ENCODE measurements around the gene CCL17.

The CCL17 gene

DNA sequence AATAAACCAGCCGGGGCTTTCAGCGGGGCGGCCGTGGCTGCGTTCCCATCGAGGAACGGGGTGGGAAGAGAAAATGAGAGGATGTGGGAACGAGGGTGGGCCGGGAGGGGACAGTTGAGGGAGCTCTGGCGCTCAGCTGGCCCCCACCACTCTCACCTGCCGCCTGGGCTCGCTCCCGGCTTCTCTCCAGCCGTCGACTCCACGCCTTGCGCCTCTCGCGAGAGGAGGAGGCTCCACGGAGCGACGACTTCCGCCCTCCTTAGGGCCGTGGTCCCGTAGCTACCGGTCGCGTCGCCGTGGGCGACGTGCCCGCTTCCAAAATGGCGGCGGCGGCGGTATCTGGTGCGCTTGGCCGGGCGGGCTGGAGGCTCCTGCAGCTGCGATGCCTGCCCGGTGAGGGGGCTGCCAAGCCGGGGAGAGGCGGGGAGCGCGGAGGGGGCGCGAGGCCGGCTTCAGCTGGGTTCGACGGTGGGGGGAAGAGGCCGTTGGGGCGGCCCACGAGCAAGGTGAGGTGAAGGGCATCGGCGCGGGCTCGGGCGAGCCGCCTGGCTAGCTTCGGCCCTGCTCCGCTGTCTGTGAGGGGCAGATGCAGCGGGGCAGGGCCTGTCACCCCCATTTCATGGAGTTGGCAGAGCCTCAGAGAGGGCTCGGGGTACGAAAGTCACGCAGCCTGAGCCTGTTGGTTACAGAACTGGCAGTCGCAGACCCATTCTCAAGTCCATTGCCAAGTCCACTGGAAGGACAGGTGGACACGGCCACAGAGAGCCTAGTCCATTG lies 42.8 kb downstream of the CCL17 start, which contains the start of the genes CIAPIN1 and COQ9 (continued):
- TF ChIP-seq SP7 (tag by site-specific recombination; IDR thresholded peaks at IDR 0.05), result peak; percentile 77
- peak; percentile 76 for TF ChIP-seq ZNF660 (tag by site-specific recombination; IDR thresholded peaks at IDR 0.05)
- peak; percentile 94 for TF ChIP-seq YY1 (tag by site-specific recombination; IDR thresholded peaks at IDR 0.05)
- 0 out of 2 replicates have a peak, but pooled peaks have one; percentile 46 for TF ChIP-seq ZNF843 (tag by site-specific recombination; IDR thresholded peaks at IDR 0.05)
- no peak for TF ChIP-seq ZNF175 (tag by site-specific recombination; IDR thresholded peaks at IDR 0.05)
- TF ChIP-seq BCL11A (tag by site-specific recombination; IDR thresholded peaks at IDR 0.05; ENCODE audit: low read depth), result no peak
- no peak for TF ChIP-seq ZNF624 (tag by site-specific recombination; IDR thresholded peaks at IDR 0.05)
- TF ChIP-seq ZNF354C (tag by site-specific recombination; IDR thresholded peaks at IDR 0.05; ENCODE audit: borderline replicate concordance, low read depth), result no peak
- TF ChIP-seq ZNF157 (tag by site-specific recombination; IDR thresholded peaks at IDR 0.05), result no peak
- TF ChIP-seq ZNF10 (tag by site-specific recombination; IDR thresholded peaks at IDR 0.05), result peak; percentile 90
- no peak for TF ChIP-seq ZNF664 (tag by site-specific recombination; IDR thresholded peaks at IDR 0.05)
- TF ChIP-seq ZNF335 (tag by site-specific recombination; conservative IDR thresholded peaks at IDR 0.05), result peak; percentile 95
- TF ChIP-seq SETDB1 (IDR thresholded peaks at IDR 0.05; ENCODE audit: insufficient read length, low read length), result no peak
- no peak for TF ChIP-seq ZNF19 (tag by site-specific recombination; IDR thresholded peaks at IDR 0.05; ENCODE audit: low read depth)
- no peak for TF ChIP-seq ZFP69B (tag by site-specific recombination; IDR thresholded peaks at IDR 0.05)
- TF ChIP-seq, protein P1, sequence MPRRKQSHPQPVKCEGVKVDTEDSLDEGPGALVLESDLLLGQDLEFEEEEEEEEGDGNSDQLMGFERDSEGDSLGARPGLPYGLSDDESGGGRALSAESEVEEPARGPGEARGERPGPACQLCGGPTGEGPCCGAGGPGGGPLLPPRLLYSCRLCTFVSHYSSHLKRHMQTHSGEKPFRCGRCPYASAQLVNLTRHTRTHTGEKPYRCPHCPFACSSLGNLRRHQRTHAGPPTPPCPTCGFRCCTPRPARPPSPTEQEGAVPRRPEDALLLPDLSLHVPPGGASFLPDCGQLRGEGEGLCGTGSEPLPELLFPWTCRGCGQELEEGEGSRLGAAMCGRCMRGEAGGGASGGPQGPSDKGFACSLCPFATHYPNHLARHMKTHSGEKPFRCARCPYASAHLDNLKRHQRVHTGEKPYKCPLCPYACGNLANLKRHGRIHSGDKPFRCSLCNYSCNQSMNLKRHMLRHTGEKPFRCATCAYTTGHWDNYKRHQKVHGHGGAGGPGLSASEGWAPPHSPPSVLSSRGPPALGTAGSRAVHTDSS (tag by site-specific recombination; IDR thresholded peaks at IDR 0.05), result no peak
- no peak for TF ChIP-seq ZNF266 (tag by site-specific recombination; IDR thresholded peaks at IDR 0.05; ENCODE audit: low read depth)
- no peak for TF ChIP-seq ZNF341 (tag by site-specific recombination; IDR thresholded peaks at IDR 0.05; ENCODE audit: low read depth)
- no peak for TF ChIP-seq ZSCAN23 (tag by site-specific recombination; IDR thresholded peaks at IDR 0.05)
- TF ChIP-seq ZIC2 (tag by site-specific recombination; IDR thresholded peaks at IDR 0.05), result no peak
- peak; percentile 55; the same call in 1 of the 2 replicates for TF ChIP-seq ZNF2 (tag by site-specific recombination; IDR thresholded peaks at IDR 0.05)
- TF ChIP-seq GLI2 (tag by site-specific recombination; IDR thresholded peaks at IDR 0.05; ENCODE audit: borderline replicate concordance, low read depth), result no peak
- TF ChIP-seq ZNF514 (tag by site-specific recombination; IDR thresholded peaks at IDR 0.05), result no peak
- no peak for TF ChIP-seq ZNF169 (tag by site-specific recombination; IDR thresholded peaks at IDR 0.05)
- TF ChIP-seq, protein P2, sequence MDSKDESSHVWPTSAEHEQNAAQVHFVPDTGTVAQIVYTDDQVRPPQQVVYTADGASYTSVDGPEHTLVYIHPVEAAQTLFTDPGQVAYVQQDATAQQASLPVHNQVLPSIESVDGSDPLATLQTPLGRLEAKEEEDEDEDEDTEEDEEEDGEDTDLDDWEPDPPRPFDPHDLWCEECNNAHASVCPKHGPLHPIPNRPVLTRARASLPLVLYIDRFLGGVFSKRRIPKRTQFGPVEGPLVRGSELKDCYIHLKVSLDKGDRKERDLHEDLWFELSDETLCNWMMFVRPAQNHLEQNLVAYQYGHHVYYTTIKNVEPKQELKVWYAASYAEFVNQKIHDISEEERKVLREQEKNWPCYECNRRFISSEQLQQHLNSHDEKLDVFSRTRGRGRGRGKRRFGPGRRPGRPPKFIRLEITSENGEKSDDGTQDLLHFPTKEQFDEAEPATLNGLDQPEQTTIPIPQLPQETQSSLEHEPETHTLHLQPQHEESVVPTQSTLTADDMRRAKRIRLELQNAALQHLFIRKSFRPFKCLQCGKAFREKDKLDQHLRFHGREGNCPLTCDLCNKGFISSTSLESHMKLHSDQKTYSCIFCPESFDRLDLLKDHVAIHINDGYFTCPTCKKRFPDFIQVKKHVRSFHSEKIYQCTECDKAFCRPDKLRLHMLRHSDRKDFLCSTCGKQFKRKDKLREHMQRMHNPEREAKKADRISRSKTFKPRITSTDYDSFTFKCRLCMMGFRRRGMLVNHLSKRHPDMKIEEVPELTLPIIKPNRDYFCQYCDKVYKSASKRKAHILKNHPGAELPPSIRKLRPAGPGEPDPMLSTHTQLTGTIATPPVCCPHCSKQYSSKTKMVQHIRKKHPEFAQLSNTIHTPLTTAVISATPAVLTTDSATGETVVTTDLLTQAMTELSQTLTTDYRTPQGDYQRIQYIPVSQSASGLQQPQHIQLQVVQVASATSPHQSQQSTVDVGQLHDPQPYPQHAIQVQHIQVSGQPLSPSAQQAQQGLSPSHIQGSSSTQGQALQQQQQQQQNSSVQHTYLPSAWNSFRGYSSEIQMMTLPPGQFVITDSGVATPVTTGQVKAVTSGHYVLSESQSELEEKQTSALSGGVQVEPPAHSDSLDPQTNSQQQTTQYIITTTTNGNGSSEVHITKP (tag by site-specific recombination; IDR thresholded peaks at IDR 0.05), result peak; percentile 81
- TF ChIP-seq ZNF416 (tag by site-specific recombination; IDR thresholded peaks at IDR 0.05), result no peak
- peak; percentile 63; the same call in 1 of the 2 replicates for TF ChIP-seq ZNF24 (tag by site-specific recombination; IDR thresholded peaks at IDR 0.05)
- TF ChIP-seq, protein P3, sequence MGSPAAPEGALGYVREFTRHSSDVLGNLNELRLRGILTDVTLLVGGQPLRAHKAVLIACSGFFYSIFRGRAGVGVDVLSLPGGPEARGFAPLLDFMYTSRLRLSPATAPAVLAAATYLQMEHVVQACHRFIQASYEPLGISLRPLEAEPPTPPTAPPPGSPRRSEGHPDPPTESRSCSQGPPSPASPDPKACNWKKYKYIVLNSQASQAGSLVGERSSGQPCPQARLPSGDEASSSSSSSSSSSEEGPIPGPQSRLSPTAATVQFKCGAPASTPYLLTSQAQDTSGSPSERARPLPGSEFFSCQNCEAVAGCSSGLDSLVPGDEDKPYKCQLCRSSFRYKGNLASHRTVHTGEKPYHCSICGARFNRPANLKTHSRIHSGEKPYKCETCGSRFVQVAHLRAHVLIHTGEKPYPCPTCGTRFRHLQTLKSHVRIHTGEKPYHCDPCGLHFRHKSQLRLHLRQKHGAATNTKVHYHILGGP (tag by site-specific recombination; IDR thresholded peaks at IDR 0.05), result no peak
- TF ChIP-seq ZNF211 (tag by site-specific recombination; IDR thresholded peaks at IDR 0.05; ENCODE audit: low read depth), result no peak
- peak; percentile 29; the same call in 1 of the 2 replicates for TF ChIP-seq OVOL3 (tag by site-specific recombination; IDR thresholded peaks at IDR 0.05)
- TF ChIP-seq ZNF16 (tag by site-specific recombination; IDR thresholded peaks at IDR 0.05; ENCODE audit: low read depth), result no peak
- TF ChIP-seq ZFP3 (tag by site-specific recombination; IDR thresholded peaks at IDR 0.05; ENCODE audit: low read depth), result no peak
- no peak; the same call in 1 of the 2 replicates for TF ChIP-seq ZBTB48 (tag by site-specific recombination; IDR thresholded peaks at IDR 0.05)
- TF ChIP-seq RBAK (tag by site-specific recombination; IDR thresholded peaks at IDR 0.05), result no peak
- no peak for TF ChIP-seq ZNF423 (tag by site-specific recombination; IDR thresholded peaks at IDR 0.05)
- TF ChIP-seq ZNF146 (tag by site-specific recombination; IDR thresholded peaks at IDR 0.05), result peak; percentile 4; the same call in 1 of the 2 replicates
- no peak for TF ChIP-seq ZNF404 (tag by site-specific recombination; IDR thresholded peaks at IDR 0.05)
- TF ChIP-seq ZNF558 (tag by site-specific recombination; IDR thresholded peaks at IDR 0.05), result no peak
